NT2/D1 (cell line): Measurements from ENCODE around the gene RPUSD4.

Source experiments
- YY1 ChIP-seq: IDR thresholded peaks from 2 replicates; pipeline ENCODE4 v1.6.1; 2011; ENCODE audit not compliant: insufficient read length, insufficient read depth
- ZNF274 ChIP-seq: IDR thresholded peaks from 2 replicates; pipeline ENCODE4 v1.6.1; 2011; ENCODE audit warnings: mild to moderate bottlenecking, low read depth, low read length

DNA sequence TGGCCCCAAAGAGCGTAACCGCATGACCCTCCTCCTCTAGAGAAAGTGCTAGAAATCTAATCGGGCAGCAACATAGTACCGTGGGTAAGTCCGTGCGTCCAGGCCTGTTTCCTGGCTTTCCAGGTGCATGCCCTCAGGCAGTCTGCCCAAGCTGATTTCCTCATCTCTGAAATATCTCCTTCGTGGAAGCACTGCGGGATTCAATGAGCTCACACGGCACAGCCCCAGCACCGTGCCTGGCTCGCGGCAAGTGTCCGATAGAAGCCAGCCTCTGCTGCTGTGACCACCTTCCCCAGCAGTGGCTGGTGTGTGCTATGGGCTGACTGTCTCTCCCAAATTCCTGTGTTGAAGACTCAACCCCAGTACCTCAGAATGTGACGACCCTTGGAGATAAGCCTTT lies 20.7 kb downstream of the RPUSD4 start:
- TF ChIP-seq ZNF274 (no peak), YY1 (no peak)
